GM21515 (cell line): ENCODE data around the gene PTBP2.

ENCODE experiments used
- ATAC-seq: cut with Tn5 transposase; IDR thresholded peaks from one replicate; pipeline ENCODE4 v1.9.1; 2021; ENCODE audit not compliant: unreplicated experiment

Gene PTBP2

GRCh38 chr1:96820107-96820506 lies 98.5 kb downstream of the PTBP2 start:
- no peak for ATAC-seq

- ATAC-seq, result no peak
These were observed 99.1 kb downstream of the PTBP2 start for GRCh38 chr1:96820671-96821070.

DNA sequence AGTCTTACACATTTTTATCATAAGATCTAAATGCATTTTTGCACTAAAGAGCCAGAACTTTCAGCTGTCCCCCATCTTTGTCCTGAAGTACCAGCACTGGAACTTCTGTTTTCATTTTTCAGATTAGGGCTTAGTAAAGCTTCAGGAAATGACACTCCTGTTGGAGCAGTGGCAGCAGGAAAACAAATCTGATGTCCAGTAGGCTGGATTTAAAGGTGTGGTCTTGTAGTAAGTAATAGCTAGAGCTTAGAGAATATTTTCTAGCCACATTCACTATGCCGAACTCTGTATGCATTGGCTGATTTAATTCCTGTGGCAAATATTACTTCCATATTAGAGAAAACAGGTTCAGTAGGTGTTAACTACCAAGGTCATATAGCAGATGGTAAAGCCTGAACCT lies 103.6 kb downstream of the PTBP2 start:
- ATAC-seq, result no peak

DNA sequence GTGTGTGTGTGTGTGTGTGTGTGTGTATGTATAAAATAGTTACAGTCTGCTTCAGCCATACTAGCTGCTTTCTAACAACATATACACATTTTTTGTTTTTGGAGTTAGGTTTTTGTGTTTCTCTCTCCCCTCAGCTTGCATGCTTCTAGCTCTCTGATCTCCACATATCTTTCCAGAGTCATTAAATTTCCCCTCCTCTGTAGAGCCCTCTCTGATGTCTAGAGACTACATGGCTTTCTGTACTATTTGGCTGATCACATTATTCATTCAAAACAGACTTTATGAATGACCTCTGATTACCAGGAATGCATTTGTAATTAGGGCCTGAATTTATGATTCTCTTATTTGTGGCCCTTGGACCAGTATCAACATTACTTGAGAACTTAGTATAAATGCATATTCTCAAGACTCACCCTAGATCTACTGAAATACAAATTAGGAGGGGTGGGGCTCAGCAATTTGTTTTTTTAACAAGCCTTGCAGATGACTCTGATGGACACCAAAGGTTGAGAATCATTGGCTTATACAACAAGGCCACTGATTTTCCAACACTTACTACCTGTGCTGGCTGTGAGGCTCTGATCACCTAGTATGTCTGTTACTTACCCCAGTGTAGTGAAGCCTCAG lies 104.5 kb downstream of the PTBP2 start:
- no peak for ATAC-seq

GRCh38 chr1:96833376-96833775 lies 111.8 kb downstream of the PTBP2 start:
- ATAC-seq, result no peak

DNA sequence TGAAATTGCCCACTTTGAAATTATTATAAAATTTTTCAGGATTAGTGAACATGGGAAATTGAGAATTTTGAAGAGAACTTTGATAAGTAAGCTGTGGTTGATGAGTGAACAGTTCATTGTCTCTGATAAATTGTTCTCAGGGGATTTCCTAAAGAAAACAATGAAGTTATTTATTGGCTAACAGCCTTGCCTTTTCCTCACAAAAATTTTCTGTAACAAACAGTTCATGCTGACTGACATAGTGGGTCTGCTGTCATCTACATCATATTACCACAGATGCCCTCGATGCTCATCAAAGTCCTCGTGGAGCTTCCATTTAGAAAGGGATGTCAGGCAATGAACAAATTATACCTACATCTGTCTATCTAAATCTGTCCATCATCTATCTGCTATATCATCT lies 113.4 kb downstream of the PTBP2 start:
- no peak for ATAC-seq

- no peak for ATAC-seq
These were observed 115.6 kb downstream of the PTBP2 start for GRCh38 chr1:96837057-96837780.

- ATAC-seq, result no peak
These were observed 116.2 kb downstream of the PTBP2 start for GRCh38 chr1:96837781-96838216.

- no peak for ATAC-seq
These were observed 118.8 kb downstream of the PTBP2 start for GRCh38 chr1:96840396-96840795.

DNA sequence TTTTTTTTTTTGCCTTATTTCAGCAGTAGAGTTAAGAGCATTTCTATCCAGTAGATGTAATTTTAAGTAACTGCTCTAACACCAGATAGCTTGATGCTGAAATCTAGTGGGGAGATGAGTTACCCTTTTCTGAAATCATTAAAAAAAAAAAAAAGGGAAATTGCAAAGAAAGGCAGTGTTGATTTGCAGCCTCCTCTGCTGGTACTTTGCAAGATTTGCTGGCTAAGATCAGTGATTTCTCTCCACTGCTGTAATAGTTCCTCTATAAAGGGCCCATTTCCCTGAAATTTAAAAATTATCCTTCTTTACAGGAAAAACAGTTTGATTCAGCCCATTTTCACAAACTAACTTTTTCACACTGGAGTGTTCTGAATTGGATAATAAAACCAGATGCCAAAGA lies 120.6 kb downstream of the PTBP2 start:
- no peak for ATAC-seq

- ATAC-seq, result no peak
These were observed 121.6 kb downstream of the PTBP2 start for GRCh38 chr1:96843196-96843595.

DNA sequence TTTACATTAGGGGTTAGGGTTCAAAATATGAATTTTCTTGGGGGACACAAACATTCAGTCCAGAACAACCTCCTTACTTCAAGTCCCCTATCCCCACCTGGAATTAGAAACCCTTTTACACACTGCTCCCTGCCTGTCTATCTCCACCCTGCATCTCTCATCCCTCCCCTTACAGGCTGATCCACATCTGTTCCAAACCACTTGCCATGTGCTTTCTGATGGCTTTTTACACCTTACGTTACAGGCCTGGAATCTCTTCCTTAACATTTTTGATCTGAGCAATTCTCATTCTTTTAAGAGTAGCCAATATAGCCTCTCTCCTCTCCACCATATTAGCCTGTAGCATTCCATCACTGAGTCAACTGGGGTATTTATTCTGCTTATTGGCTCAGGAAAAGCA lies 122.0 kb downstream of the PTBP2 start:
- ATAC-seq, result no peak

DNA sequence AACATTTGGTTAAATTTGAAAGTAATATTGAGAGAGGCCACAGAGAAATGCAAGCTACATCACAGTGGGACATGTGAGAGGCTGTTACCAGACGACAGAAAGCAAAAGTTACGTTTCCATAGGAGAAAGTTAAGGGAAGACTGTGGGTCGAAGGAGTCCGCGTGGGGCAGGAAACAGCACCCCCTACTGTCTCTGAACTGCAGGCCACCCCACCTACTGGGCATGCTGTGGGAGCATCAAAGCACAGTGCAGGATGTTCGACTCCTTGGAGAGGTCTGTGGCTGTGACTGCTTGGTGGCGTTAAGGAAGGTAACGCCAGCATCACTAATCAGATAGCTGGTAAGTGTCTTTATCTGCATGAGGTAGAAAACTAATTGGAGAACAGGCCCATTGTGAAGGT lies 123.9 kb downstream of the PTBP2 start:
- peak; percentile 89 for ATAC-seq

DNA sequence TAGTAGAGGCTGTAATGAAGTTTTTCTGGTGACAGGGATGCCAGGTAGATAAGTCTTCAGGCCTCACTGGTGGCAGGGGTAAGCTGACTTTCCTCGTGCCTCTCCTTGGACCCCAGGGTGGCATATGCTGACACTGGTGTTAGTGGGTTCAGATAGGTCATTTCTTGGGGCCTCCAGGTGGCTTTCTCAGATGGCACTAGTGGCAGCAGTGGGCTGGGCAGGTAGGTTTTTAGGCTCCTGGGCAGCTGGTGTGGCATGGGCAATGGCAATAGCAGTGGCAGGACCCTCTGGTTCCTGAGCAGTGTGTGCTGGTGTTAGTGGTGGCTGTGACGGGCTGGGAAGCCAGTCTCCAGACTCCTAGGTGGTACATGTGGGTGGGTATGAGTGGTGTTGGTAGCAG lies 140.3 kb downstream of the PTBP2 start:
- ATAC-seq, result no peak

DNA sequence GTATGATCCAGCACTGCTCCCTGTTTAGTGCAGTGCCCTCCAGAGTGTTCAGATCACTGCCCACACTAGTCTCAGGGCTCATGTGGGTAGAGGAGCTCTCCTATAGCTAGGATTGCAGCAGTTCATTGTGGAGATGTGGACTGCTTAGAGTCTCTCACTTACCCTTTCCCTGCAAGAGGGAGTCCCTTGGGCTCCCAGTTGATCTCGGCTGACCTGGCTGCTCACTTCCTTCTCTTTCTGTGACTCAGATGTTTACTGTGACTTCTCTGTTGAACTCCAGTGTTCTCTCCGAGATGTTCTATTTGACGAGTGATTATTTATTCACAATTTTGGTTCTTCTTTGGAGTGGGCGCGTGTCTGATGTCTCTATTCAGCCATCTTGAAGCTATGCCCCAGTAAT lies 141.9 kb downstream of the PTBP2 start:
- no peak for ATAC-seq
